GM19025 (cell line): ENCODE data around the gene MZT2A.
"Not testable (repeated sequence)": the region's sequence is repeated elsewhere in the genome, so short reads cannot be mapped to it uniquely, and the experiment has no call there.

Source experiments
- ATAC-seq: cut with Tn5 transposase; IDR thresholded peaks from one replicate; pipeline ENCODE4 v1.9.1; 2021; ENCODE audit warnings: mild to moderate bottlenecking, low read depth, moderate library complexity; ENCODE audit not compliant: unreplicated experiment

The MZT2A gene

DNA sequence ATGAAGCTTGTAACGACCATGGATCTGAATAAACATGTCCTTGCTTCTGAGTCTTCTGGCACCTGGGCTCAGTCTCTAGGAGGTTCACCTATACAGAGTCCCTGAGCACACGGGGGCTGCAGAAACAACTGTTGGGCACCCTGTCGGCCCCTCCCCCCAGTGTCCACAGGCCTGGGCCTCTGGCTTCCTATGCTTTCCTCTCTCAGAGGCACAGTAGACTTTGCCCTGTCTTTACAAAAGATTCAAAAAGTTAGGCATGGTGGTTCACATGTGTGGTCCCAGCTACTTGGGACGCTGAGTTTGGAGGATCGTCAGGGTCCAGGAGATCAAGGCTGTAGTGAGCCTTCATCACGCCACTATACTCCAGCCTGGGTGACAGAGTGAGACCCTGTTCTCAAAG, 29.3 kb upstream of the MZT2A start:
- ATAC-seq = not testable (repeated sequence)

DNA sequence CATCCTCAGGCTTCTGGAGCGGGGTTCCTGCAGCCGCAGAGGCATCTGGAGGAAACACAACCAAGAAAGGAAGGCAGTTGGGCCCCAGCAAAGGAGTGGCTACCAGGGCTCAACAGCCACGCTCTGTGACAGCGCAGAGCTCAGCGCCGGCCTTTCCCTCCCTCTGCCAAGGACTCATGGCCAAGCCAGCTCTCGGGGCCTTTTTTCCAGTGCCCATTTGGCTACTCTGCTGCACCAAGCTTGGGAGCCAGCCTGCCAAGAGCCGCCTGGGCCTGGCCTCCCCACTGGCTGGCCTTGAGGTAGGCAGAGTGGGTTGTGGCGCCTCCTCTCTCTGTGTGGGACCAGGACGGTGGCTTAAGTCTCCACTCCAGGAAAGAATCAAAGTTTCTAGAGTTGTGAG, 28.3 kb upstream of the MZT2A start:
- ATAC-seq = no peak

DNA sequence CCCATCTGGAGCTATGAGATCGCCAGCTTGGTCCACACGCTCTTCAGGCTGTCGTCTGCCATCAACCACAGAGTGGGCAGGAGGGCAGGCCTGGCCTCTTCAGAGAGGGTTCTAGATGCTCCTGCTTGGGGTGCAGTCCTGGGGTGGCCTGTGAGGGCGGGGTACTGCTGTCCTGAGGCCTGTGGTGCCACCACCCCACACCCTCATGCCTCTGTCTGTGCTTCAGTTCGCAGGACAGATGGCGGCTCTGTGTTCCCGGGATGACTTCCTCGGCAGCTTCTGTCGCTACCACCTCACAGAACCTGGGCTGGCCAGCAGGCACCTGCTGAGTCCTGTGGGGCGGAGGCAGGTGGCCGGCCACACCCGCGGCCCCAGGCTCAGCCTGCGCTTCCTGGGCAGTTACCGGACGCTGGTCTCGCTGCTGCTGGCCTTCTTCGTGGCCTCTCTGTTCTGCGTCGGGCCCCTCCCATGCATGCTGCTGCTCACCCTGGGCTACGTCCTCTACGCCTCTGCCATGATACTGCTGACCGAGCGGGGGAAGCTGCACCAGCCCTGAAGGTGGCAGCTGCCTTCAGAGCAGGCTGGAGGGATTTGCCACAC, 27.8 kb upstream of the MZT2A start:
- not testable (repeated sequence) for ATAC-seq

DNA sequence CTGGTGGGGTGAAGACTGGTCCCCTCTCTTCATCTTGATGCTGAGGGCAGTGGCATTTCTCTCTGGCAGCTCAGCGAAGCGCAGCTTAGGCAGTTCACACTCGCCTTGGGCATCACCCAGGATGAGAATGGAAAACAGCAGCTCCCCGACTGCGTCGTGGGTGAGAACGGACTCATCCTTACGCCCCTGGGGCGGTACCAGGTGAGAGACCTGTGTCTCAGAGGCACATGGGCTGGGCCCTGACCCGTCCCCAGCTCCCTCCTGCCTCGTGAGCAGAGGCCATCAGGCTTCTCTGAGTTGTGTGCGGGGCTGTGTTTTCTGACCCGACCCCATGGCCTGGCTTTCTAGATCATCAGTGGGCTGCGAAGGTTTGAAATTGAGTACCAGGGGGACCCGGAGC, 27.3 kb upstream of the MZT2A start:
- no peak for ATAC-seq

DNA sequence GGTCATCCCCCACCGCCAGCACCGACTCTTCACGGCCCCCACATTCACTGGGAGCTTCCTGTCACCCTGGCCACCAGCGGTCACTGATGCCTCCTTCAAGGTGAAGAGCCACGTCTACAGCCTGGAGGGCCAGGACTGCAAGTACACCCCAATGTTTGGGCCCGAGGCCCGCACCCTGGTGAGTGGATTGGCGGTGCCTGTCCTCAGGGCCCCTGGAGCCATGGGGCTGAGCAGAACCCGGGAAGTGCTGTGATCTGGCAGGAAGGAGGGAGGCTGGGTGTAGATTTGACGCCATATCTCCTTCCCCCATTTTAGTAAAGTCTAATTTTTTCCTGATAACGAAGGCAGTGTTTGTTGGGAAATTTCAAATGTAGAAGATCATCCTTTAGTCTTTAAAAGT, 26.3 kb upstream of the MZT2A start:
- not testable (repeated sequence) for ATAC-seq

DNA sequence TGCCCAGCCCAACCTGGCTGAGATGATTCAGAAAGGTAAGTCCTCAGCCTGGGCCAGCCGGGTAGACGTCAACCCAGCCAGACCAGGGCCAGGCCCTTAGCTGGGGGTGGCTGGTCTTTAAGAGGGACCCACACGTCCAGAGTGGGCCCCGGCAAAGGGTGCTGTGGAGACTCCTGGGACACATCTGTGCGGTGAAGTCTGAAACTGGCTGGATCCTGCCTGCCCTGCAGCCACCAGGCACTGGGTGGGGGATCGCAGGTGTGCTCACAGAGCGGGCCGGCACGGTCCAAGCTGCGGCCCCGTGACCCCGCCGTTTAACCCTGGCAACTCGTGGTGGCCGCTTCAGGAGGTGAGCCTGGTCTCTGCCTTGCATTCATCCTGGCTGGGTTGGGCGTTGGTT, 25.7 kb upstream of the MZT2A start:
- ATAC-seq = not testable (repeated sequence)

DNA sequence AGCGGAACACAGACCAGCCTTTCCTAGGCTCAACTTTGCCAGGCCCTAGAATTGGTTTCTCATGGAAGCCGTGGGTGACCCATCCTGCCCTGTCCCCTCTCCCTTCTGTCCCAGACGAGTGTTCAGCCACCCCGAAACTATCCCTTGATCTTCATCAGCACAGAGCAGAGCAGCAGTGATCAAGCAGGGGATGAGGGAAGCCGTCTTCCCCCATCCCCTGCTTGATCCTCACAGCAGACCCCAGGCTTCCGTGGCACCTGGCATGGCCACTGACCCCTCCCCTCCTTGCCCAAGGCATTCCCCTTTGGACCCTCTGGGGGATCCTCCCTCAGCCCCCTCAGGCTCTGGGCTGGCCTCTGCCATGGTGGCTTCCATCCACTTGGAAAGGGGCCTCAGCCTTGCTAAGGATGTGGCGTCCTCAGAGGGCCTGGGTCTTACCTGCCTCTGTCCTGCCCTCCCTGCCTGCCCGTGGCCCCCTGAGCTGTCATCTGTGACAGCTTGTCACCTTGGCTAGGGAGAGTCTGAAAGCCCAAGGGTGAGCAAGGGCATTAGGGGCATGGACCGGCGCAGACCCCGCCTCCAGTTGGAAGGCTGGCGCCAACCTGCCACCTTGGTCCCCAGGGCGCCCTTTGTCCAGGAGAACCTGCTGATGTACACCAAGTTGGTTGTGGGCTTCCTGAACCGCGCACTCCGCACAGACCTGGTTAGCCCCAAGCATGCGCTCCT, 25.1 kb upstream of the MZT2A start:
- ATAC-seq = no peak

DNA sequence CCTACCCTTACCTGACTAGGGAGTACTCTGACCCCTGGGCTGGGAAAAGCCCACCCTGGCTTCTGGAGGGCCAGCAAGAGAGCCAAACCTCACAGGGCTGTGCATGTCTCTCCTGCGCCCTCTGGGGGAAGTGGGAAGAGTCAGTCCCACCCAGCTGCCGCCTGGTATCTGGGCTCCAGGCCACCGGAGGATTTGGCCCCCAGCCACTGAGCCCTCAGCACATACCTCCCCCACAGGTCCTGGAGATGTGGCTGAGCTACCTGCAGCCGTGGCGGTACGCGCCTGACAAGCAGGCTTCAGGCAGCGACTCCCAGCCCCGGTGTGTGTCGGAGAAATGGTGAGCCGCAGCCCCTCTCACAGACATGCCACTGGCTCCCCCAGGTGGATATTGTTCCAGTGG, 24.4 kb upstream of the MZT2A start:
- ATAC-seq = not testable (repeated sequence)

DNA sequence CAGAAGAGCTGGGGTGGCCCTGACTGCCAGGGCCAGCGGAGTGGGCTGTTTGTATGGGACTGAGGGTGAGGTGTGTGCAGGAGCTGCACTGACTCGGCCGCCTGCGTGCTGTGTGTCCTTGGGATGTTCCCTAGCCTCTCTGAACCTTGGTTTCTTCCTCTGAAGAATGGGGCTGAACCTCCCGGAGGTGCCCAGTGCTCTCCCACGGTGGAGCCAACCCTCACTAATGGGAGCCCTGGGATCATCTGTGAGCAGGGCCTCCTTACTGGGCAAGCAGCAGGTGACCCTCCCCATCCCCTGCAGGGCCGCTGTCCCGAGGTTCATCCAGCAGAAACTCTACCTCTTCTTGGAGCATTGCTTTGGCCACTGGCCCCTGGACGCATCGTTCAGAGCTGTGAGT, 23.8 kb upstream of the MZT2A start:
- no peak for ATAC-seq

DNA sequence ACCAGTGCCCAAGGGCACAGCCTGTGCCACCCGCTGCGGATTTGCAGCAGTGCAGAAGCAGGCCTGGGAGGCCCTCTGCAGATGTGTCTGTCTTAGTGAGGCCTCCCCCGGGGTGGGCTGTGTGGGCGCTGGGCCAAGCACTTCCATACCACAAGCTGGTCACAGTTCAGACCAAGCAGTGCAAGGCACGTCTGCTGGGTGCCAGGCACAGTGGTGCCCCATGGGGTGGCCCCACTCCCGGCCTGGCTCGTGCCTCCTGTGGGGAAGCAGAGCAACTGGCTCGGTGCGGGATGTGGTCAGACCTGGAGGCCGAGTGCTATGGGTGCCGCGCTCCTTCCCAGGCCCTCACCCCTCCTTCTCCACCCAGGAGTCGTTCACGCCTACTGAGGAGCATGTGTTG, 23.0 kb upstream of the MZT2A start:
- ATAC-seq = not testable (repeated sequence)

DNA sequence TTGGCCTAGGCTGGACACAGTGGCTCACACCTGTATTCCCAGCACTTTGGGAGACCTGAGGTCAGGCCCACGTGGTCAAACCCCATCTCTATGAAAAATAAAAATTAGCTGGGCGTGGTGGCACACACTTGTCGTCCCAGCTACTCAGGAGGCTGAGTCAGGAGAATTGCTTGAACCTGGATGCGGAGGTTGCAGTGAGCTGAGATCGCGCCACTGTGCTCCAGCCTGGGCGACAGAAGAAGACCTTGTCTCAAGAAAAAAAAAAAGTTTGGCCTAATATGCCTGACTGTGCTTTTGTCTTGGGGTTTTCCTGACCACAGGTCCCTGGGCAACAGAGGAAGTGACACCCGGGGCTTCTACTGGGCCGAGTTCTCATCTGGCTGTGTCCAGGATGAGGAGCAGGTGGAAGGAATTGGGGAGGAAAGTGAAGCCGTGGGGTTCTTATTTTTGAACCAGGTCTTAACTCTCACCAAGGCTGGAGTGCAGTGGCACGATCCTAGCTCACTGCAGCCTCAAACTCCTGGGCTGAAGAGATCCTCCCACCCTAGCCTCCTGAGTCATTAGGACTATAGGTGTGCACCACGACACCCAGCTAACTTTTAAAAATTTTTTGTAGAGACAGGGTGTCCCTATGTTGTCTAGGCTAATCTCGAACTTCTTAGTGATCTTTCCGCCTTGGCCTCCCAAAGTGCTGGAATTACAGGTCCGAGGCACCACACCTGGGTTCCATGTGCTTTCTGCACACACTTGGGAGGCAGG, 22.4 kb upstream of the MZT2A start:
- ATAC-seq = peak; percentile 80

DNA sequence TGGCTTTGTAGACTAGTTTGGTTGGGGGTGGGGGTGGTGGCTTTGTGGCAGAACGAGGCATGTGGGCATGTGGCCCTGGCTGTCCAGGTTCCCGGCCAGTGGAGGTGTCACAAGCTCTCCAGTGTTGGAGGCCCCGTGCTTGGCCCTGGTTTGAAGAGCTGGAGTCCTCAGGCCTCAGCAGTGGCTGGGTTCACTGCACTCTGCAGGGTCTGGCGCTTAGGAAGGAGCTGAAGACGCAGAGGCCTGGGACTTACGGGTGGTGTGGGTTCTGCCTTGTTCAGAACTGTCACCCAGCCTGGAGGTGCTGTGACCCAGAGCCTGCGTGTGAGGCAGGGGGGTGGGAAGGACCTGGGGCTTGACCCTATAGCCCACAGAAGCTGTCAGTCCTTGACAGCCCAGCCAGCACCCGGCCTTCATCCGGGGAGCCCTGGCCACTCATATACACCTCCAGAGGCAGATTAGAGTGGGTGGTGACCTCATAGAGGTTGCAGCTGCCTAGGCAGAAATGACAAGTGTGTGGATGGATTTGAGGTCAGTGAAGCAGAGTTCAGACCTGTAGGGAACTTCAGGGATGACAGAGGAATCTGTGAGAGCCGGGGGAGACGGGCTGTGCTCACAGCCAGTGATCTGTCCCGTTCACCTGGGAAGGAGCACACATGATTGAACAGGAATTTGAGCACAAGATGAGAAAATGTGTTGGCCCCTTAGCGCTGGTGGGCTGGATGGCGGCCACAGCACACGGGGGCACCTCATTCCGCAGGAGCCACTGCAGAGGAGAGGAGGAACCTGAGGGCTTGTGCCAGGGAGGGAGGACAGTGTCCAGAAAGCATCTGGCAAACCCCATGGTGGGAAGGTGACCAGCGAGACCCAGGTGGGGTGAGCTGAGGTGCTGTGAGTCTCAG, 20.0 kb upstream of the MZT2A start:
- not testable (repeated sequence) for ATAC-seq

DNA sequence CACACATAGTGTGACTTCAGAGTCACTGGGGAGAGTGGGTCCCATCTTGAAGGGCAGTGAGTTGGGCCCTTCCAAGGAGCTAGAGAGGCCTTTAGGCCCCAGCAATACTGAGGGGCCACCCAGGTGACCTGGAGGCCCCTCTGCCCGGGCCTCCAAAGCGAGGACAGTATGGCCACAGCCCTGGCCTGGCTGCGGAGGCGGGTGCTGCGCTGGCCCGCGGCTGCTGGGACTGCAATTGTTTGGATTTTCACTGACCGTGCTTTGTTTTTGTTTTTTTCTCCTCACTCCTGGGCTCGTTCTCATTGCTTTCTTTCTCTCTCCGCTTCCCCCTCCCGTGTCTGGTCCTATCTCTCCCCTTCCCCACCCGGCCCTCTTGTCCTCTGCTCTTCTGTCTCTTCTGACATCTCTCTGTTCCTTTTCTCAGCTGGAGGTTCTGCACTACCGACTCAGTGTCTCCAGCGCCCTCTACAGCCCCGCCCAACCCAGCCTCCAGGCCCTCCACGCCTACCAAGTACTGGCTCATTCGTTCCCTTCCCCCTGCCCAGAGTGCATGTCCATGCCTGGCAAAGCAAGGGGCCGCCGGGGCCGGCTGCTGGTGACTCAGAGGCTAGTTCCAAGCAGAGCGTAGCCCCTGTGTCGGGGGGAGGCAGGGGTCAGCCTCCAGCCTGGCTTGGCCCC, 19.2 kb upstream of the MZT2A start:
- ATAC-seq = not testable (repeated sequence)

DNA sequence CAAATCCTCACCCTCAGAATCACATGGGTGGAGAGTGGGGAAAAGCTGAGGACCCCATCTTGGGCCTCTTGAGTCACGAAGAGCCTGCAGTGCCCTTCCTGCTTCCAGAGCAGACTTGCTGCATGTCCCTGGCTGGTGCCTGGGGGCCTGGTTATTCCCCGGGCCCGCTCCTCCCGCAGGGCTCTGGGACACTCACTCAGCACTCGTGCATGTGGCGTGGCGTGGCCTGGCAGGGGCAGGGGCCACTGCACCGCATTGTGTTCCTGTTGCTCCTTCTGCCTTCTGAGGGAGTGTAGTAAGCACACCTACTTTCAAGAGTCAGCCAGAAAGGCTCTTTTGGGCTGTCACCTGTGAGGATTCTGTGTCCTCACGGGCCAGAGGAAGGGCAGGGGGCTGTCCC, 17.4 kb upstream of the MZT2A start:
- ATAC-seq = no peak

DNA sequence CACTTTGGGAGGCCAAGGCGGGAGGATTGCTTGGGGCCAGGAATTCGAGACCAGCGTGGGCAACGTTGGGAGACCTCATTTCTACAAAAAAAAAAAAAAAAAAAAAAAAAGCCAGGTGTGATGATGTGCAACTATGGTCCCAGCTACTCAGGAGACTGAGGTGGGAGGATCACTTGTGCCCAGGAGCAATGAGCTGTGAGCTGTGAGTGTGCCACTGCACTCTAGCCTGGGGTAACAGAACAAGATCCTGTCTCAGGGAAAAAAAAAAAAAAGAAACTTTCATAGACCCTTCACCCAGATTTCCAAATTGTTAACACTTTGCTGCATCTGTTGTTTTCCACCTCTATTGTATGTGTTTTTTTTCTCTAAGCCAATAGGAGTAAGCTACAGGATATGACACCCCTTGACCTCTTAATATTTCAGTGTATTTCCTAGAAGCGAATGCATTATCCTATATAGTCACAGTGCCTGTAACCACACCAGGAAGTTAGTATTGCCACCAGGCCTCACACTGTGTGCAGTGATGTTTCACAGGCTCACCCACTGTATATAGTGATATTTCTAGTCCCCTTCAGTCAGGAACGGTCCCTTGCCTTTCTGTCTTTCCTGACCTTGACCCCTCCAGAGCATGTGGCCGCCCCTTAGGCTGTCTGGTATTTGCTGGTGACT, 12.0 kb upstream of the MZT2A start:
- not testable (repeated sequence) for ATAC-seq

DNA sequence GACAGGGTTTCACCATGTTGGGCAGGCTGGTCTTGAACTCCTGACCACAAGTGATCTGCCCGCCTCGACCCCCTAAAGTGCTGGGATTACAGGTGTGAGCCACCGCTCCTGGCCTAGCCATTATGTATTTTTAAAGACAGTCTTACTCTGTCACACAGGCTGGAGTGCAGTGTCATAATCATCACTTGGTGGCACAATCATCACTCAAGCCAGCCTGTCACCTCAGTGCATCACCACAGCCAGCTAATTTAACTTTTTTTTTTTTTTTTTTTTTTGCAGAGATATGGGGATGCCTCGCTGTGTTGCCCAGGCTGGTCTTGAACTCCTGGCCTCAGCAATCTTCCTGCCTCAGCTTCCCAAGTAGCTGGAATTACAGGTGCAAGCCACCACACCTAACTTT, 11.4 kb upstream of the MZT2A start:
- ATAC-seq = not testable (repeated sequence)

DNA sequence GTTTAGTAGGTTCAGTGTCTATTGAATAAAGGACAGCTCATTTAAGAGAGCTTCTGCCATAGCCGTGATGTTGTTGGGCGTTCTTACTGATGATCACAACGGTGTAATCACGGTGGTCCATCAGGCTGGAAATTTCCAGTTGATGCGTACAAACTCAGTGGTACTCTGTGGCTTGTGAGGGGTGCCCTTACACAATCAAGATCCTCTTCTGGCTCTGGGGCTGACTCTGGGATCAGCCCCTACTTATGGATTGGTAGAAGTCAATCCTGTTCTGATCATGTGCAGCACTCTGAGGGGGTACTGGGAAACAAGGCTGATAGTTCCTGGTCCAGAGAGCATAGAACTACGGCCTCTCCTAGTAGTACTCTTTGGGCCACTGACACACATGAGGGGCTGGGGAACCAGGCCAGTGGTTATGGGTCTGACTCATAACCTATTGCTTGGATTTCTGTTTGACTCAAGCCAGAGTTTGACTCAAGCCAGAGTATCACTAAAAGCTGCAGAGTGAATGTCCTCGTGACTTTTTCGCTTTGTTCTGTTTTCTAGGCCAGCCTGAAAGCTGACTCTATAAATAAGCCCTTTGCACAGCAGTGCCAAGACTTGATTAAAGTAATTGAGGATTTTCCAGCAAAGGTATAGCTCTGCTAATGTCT, 6.2 kb upstream of the MZT2A start:
- peak; percentile 96 for ATAC-seq

DNA sequence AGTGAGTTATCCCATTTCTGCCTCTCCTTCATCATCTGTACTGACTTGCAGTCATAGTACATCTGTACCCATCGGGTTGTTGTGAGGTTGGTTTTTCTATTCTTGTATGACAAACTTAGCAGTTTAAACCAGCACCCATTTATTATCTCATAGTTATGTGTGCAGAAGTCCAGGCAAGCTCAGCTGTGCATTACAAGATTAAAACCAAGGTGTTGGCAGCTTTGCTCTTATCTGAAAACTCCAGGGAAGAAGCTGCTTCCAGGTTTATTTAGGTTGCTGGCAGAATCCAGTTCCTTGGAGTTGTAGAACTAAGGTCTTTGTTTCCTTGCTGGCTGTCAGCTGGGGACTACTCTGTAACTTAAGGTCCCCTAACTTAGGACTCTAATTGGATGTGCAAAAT, 3.3 kb upstream of the MZT2A start:
- ATAC-seq = not testable (repeated sequence)
